ENCODE data around the gene CTNNAL1. TPM values are rescaled to one million over a fixed set of nuclear protein-coding genes. Genes with fewer than 3 reads are reported as not detected.

The CTNNAL1 gene
- total RNA-seq, 2 experiments from 2014 or later, result 23.2 to 25.9 TPM

GRCh38 chr9:109039539-109039938 is 26.2 kb upstream of the CTNNAL1 start:
- no peak overlapping the region for H3K4me3 Mint-ChIP-seq
- ChIA-PET CTCF (no interaction called here), POLR2A (no interaction called here)
- H3K27me3 Mint-ChIP-seq, result no peaks in the 10 kb centered on the region
- H3K9me3 Mint-ChIP-seq, result peaks cover 5% of the 10 kb centered on the region
- peaks cover 41% of the 10 kb centered on the region for H3K36me3 Mint-ChIP-seq
- intact Hi-C loops (cut with micrococcal nuclease), result no loop called here
- no peaks in the 10 kb centered on the region for H3K4me1 Mint-ChIP-seq (ENCODE audit: low read depth)
- no peak for DNase-seq
- no peak overlapping the region for H3K27ac Mint-ChIP-seq

GRCh38 chr9:109037946-109038715 is 24.8 kb upstream of the CTNNAL1 start:
- Mint-ChIP-seq H3K27me3 (no peaks in the 10 kb centered on the region), H3K4me1 (ENCODE audit: low read depth) (no peaks in the 10 kb centered on the region), H3K36me3 (peaks cover 35% of the 10 kb centered on the region), H3K27ac (no peak overlapping the region), H3K9me3 (peaks cover 1% of the 10 kb centered on the region), H3K4me3 (no peak overlapping the region)
- ChIA-PET POLR2A (no interaction called here), CTCF (no interaction called here)
- DNase-seq, result no peak
- intact Hi-C loops (cut with micrococcal nuclease), result no loop called here

GRCh38 chr9:109036744-109037680 is 23.7 kb upstream of the CTNNAL1 start:
- H3K4me3 Mint-ChIP-seq, result no peak overlapping the region
- H3K9me3 Mint-ChIP-seq, result no peaks in the 10 kb centered on the region
- ChIA-PET CTCF (no interaction called here), POLR2A (no interaction called here)
- intact Hi-C loops (cut with micrococcal nuclease), result no loop called here
- H3K36me3 Mint-ChIP-seq, result peaks cover 36% of the 10 kb centered on the region
- no peaks in the 10 kb centered on the region for H3K27me3 Mint-ChIP-seq
- H3K4me1 Mint-ChIP-seq (ENCODE audit: low read depth), result no peaks in the 10 kb centered on the region
- H3K27ac Mint-ChIP-seq, result no peak overlapping the region
- DNase-seq, result no peak

GRCh38 chr9:109035684-109036423 is 22.6 kb upstream of the CTNNAL1 start:
- H3K27me3 Mint-ChIP-seq, result no peaks in the 10 kb centered on the region
- no peaks in the 10 kb centered on the region for H3K4me1 Mint-ChIP-seq (ENCODE audit: low read depth)
- H3K27ac Mint-ChIP-seq, result no peak overlapping the region
- CTCF ChIA-PET, result no interaction called here
- no peaks in the 10 kb centered on the region for H3K9me3 Mint-ChIP-seq
- no peak overlapping the region for H3K4me3 Mint-ChIP-seq
- intact Hi-C loops (cut with micrococcal nuclease), result no loop called here
- H3K36me3 Mint-ChIP-seq, result peaks cover 35% of the 10 kb centered on the region
- no peak for DNase-seq
- POLR2A ChIA-PET, result no interaction called here

- H3K27me3 Mint-ChIP-seq, result no peaks in the 10 kb centered on the region
- intact Hi-C loops (cut with micrococcal nuclease), result no loop called here
- ChIA-PET POLR2A (no interaction called here), CTCF (no interaction called here)
- no peaks in the 10 kb centered on the region for H3K4me1 Mint-ChIP-seq (ENCODE audit: low read depth)
- no peak overlapping the region for H3K27ac Mint-ChIP-seq
- DNase-seq, result no peak
- no peak overlapping the region for H3K4me3 Mint-ChIP-seq
- H3K9me3 Mint-ChIP-seq, result no peaks in the 10 kb centered on the region
- H3K36me3 Mint-ChIP-seq, result peaks cover 35% of the 10 kb centered on the region
Observed at GRCh38 chr9:109033941-109034700, 20.8 kb upstream of the CTNNAL1 start.

- intact Hi-C loops (cut with micrococcal nuclease), result no loop called here
- POLR2A ChIA-PET, result no interaction called here
Observed at GRCh38 chr9:109031241-109031640, 17.9 kb upstream of the CTNNAL1 start.

GRCh38 chr9:109030426-109030825 is 17.1 kb upstream of the CTNNAL1 start:
- Mint-ChIP-seq H3K27me3 (no peaks in the 10 kb centered on the region), H3K4me1 (ENCODE audit: low read depth) (peaks cover 7% of the 10 kb centered on the region), H3K27ac (no peak overlapping the region), H3K9me3 (no peaks in the 10 kb centered on the region), H3K4me3 (no peak overlapping the region), H3K36me3 (peaks cover 23% of the 10 kb centered on the region)
- POLR2A ChIA-PET, result no interaction called here
- intact Hi-C loops (cut with micrococcal nuclease), result no loop called here
- no peak for DNase-seq
- CTCF ChIA-PET, result no interaction called here

More at GRCh38 chr9:109031241-109031640, 17.9 kb upstream of the CTNNAL1 start:
- peaks cover 5% of the 10 kb centered on the region for H3K4me1 Mint-ChIP-seq (ENCODE audit: low read depth)
- no peak for DNase-seq
- H3K4me3 Mint-ChIP-seq, result no peak overlapping the region
- no peaks in the 10 kb centered on the region for H3K9me3 Mint-ChIP-seq
- no peak overlapping the region for H3K27ac Mint-ChIP-seq
- H3K36me3 Mint-ChIP-seq, result peaks cover 29% of the 10 kb centered on the region
- CTCF ChIA-PET, result no interaction called here
- no peaks in the 10 kb centered on the region for H3K27me3 Mint-ChIP-seq

GRCh38 chr9:109028457-109028856 is 15.2 kb upstream of the CTNNAL1 start:
- POLR2A ChIA-PET, result no interaction called here
- Mint-ChIP-seq H3K27ac (no peak overlapping the region), H3K9me3 (no peaks in the 10 kb centered on the region), H3K36me3 (peaks cover 26% of the 10 kb centered on the region), H3K27me3 (no peaks in the 10 kb centered on the region), H3K4me3 (no peak overlapping the region), H3K4me1 (ENCODE audit: low read depth) (peaks cover 7% of the 10 kb centered on the region)
- intact Hi-C loops (cut with micrococcal nuclease), result no loop called here
- CTCF ChIA-PET, result no interaction called here
- no peak for DNase-seq

GRCh38 chr9:109027176-109027575 is 13.9 kb upstream of the CTNNAL1 start:
- Mint-ChIP-seq H3K9me3 (no peaks in the 10 kb centered on the region), H3K27ac (no peak overlapping the region), H3K4me1 (ENCODE audit: low read depth) (peaks cover 7% of the 10 kb centered on the region), H3K36me3 (peaks cover 21% of the 10 kb centered on the region), H3K27me3 (no peaks in the 10 kb centered on the region), H3K4me3 (no peak overlapping the region)
- ChIA-PET POLR2A (no interaction called here), CTCF (no interaction called here)
- intact Hi-C loops (cut with micrococcal nuclease), result no loop called here
- no peak for DNase-seq

- no peak overlapping the region for H3K27ac Mint-ChIP-seq
- POLR2A ChIA-PET, result no interaction called here
- intact Hi-C loops (cut with micrococcal nuclease), result no loop called here
- no peaks in the 10 kb centered on the region for H3K9me3 Mint-ChIP-seq
- peaks cover 17% of the 10 kb centered on the region for H3K36me3 Mint-ChIP-seq
- CTCF ChIA-PET, result no interaction called here
- H3K27me3 Mint-ChIP-seq, result no peaks in the 10 kb centered on the region
- no peak for DNase-seq
- H3K4me3 Mint-ChIP-seq, result no peak overlapping the region
- H3K4me1 Mint-ChIP-seq (ENCODE audit: low read depth), result peaks cover 7% of the 10 kb centered on the region
Observed at GRCh38 chr9:109026306-109026705, 13.0 kb upstream of the CTNNAL1 start.

- peaks cover 7% of the 10 kb centered on the region for H3K4me1 Mint-ChIP-seq (ENCODE audit: low read depth)
- H3K9me3 Mint-ChIP-seq, result no peaks in the 10 kb centered on the region
- intact Hi-C loops (cut with micrococcal nuclease), result no loop called here
- H3K27ac Mint-ChIP-seq, result no peak overlapping the region
- peaks cover 17% of the 10 kb centered on the region for H3K36me3 Mint-ChIP-seq
- ChIA-PET CTCF (no interaction called here), POLR2A (no interaction called here)
- H3K4me3 Mint-ChIP-seq, result no peak overlapping the region
- H3K27me3 Mint-ChIP-seq, result no peaks in the 10 kb centered on the region
- no peak for DNase-seq
Observed at GRCh38 chr9:109022873-109023272, 9.6 kb upstream of the CTNNAL1 start.
